Body of pancreas (tissue), 4 donors: Measurements from ENCODE around the gene CDC25C. TPM values are rescaled to one million over a fixed set of nuclear protein-coding genes. Genes with fewer than 3 reads are reported as not detected.

Experiments used
- ATAC-seq: fragments of 150-250 bp; one replicate; pipeline ENCODE4 v1.9.1; 2016
- DNase-seq, 4 donors: peaks; one replicate each; pipeline ENCODE4 v3.0.0-alpha.2; 2019
- H3K27ac ChIP-seq, 4 donors: fragments of 200-600 bp; sonication (generic); 1 replicate in 3 of 4; 2 replicates in 1 of 4; pipeline versions ENCODE4 v1.5.1 to v1.6.1; 2016 to 2019; ENCODE audit warnings: mild to moderate bottlenecking in 1 of 4, mixed read lengths in 1 of 4, moderate library complexity in 1 of 4
- H3K27me3 ChIP-seq, 2 donors: fragments of 200-600 bp; sonication (generic); one replicate each; pipeline ENCODE4 v1.6.0; 2016; ENCODE audit warnings: mild to moderate bottlenecking in 1 of 2
- H3K36me3 ChIP-seq, 2 donors: fragments of 200-600 bp; sonication (generic); replicated peaks in 1 of 2; 2 replicates each; pipeline ENCODE4 v1.5.1; 2016; ENCODE audit warnings: low read depth in 2 of 2; ENCODE audit not compliant: insufficient read depth in 1 of 2
- H3K4me1 ChIP-seq: fragments of 200-600 bp; sonication (generic); one replicate; pipeline ENCODE4 v1.6.0; 2016
- H3K4me3 ChIP-seq, 2 donors: fragments of 200-600 bp; sonication (generic); 1 replicate in 1 of 2; 2 replicates in 1 of 2; pipeline ENCODE4 v1.5.1; 2016 to 2019
- H3K9me3 ChIP-seq, 3 donors: fragments of 200-600 bp; sonication (generic); 1 replicate in 2 of 3; 2 replicates in 1 of 3; pipeline ENCODE4 v1.5.1; 2016
- POLR2A ChIP-seq, 3 donors: fragments of 450-650 bp; IDR thresholded peaks; one replicate each; pipeline ENCODE4 v1.6.1; 2016; ENCODE audit warnings: antibody characterized with exemption in 3 of 3, mild to moderate bottlenecking in 2 of 3
- WGBS, 2 donors: methylation state at CpG; one replicate each; pipeline ENCODE4 v1.1.5; 2017; 5-methylcytosine and 5-hydroxymethylcytosine counted together
- intact Hi-C: fragments of 100-400 bp; cut with DNase I; formaldehyde crosslinking; loops from one replicate; pipeline ENCODE4 v1.15.1; 2023
- total RNA-seq, 2 donors: library from RNA; depleted of rRNA; stranded (reverse); fragments of >200 nt; gene quantifications; one replicate each; pipeline ENCODE4 v1.1.0, GENCODE V29; 2016
- TF ChIP-seq, protein P1 (sequence below), 7 experiments: fragments of 450-650 bp in 4 of 7; fragments of 200-600 bp in 3 of 7; sonication (generic) in 3 of 7; IDR thresholded peaks; one replicate each; pipeline ENCODE4 v1.5.1; 2016 to 2019; ENCODE audit warnings: antibody characterized with exemption in 7 of 7

CDC25C gene
- total RNA-seq, 2 donors from 2014 or later = not detected

DNA sequence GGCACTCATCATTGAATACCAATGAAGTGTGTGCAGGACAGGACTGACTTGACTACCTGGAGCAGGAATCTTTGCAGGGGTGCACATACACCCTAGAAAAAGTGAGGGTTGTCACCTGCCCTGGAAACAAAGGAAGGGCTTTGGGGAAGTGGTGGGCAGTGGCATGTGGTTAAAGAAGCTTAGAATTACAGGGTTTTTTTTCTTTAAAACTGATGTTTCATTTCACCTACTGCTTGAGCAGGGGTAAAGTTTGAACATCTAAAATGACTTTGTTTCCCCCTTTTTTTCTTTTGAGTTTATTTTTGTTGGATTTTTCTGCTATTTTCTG is 18.9 kb upstream of the CDC25C start:
- intact Hi-C loops = no loop called here
- TF ChIP-seq, protein P1, sequence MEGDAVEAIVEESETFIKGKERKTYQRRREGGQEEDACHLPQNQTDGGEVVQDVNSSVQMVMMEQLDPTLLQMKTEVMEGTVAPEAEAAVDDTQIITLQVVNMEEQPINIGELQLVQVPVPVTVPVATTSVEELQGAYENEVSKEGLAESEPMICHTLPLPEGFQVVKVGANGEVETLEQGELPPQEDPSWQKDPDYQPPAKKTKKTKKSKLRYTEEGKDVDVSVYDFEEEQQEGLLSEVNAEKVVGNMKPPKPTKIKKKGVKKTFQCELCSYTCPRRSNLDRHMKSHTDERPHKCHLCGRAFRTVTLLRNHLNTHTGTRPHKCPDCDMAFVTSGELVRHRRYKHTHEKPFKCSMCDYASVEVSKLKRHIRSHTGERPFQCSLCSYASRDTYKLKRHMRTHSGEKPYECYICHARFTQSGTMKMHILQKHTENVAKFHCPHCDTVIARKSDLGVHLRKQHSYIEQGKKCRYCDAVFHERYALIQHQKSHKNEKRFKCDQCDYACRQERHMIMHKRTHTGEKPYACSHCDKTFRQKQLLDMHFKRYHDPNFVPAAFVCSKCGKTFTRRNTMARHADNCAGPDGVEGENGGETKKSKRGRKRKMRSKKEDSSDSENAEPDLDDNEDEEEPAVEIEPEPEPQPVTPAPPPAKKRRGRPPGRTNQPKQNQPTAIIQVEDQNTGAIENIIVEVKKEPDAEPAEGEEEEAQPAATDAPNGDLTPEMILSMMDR (IDR thresholded peaks at IDR 0.05) = no peak
- no peak for TF ChIP-seq POLR2A (IDR thresholded peaks at IDR 0.05)
- Histone ChIP-seq H3K4me1 (peaks cover 18% of the 10 kb centered on the region), H3K36me3 (peaks cover 10 to 14% of the 10 kb centered on the region in 2 donors), H3K9me3 (no peaks in the 10 kb centered on the region), H3K27ac (no peak overlapping the region), H3K27me3 (no peaks in the 10 kb centered on the region), H3K4me3 (no peak overlapping the region)
- ATAC-seq (no peak), DNase-seq (no peak)

DNA sequence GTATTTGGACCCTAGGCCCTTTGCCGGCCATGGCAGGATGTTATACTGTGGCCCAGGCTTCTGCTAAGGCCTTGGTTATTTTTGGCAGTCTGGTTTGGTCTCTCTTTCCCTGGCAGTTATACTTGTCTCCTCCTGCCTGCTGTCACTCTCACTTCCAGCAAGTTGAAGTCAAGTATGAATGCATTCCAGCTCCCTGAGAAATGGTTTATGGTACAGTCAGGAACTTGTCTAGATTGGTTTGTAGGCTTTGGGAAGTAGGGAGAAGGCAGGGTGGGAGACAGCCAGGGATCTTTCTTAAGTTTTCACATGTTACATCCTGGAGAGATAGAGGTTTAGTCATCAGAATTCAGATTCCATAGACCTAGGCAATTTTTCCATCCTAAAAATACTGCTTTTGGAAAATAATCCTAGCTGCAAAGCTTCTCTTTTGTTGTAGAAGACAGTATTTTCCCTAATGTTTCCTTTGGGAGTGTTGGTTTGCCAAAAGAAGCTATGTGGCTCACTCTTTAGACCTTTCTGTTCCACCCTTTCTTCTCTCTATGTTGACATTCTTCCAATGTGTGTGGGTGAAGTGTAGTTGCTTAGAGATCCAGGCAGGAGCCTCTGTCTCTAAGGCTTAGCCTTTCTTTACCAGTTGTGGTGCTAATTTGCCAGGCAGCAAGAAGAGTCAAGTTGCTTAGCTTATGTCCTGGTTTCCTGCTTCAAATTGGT is 18.4 kb upstream of the CDC25C start:
- no peak overlapping the region for H3K27ac ChIP-seq
- peaks cover 10 to 14% of the 10 kb centered on the region in 2 donors for H3K36me3 ChIP-seq
- H3K4me1 ChIP-seq = peaks cover 13% of the 10 kb centered on the region
- no peaks in the 10 kb centered on the region for H3K27me3 ChIP-seq
- no peak for TF ChIP-seq POLR2A (IDR thresholded peaks at IDR 0.05)
- TF ChIP-seq, protein P1 (IDR thresholded peaks at IDR 0.05) = no peak
- intact Hi-C loops = no loop called here
- no peak overlapping the region for H3K4me3 ChIP-seq
- 79 to 95% methylated on average over 1 of the region's 1 CpG for WGBS, 2 donors
- no peak for ATAC-seq
- DNase-seq = no peak
- no peaks in the 10 kb centered on the region for H3K9me3 ChIP-seq

DNA sequence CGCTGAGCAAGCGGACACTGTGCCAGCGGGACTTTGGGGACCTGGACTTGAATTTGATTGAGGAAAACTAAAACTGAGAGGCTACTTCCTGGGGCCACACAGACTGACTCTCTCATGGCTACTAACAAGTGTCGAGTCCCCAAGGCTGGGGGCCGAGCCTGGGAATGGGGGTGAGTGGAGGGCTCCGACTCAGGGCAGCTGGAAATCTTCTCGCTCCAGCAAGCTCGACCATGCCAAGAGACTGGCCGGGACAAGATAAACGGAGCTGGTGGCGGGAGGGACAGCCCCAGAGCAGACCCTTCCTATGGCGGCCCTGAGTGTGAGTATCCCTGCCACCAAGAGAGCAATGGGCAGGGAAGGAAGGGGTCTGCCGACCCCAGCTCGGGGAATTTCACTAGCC is 15.3 kb upstream of the CDC25C start:
- Histone ChIP-seq H3K4me3 (no peak overlapping the region), H3K27ac (no peak overlapping the region), H3K4me1 (no peaks in the 10 kb centered on the region), H3K27me3 (no peaks in the 10 kb centered on the region), H3K36me3 (peaks cover 14% of the 10 kb centered on the region in 2 donors), H3K9me3 (no peaks in the 10 kb centered on the region)
- intact Hi-C loops = no loop called here
- WGBS, 2 donors = 87 to 93% methylated on average over 14 of the region's 14 CpGs
- TF ChIP-seq, protein P1 (IDR thresholded peaks at IDR 0.05) = no peak
- TF ChIP-seq POLR2A (IDR thresholded peaks at IDR 0.05) = no peak
- DNase-seq (no peak), ATAC-seq (no peak)

DNA sequence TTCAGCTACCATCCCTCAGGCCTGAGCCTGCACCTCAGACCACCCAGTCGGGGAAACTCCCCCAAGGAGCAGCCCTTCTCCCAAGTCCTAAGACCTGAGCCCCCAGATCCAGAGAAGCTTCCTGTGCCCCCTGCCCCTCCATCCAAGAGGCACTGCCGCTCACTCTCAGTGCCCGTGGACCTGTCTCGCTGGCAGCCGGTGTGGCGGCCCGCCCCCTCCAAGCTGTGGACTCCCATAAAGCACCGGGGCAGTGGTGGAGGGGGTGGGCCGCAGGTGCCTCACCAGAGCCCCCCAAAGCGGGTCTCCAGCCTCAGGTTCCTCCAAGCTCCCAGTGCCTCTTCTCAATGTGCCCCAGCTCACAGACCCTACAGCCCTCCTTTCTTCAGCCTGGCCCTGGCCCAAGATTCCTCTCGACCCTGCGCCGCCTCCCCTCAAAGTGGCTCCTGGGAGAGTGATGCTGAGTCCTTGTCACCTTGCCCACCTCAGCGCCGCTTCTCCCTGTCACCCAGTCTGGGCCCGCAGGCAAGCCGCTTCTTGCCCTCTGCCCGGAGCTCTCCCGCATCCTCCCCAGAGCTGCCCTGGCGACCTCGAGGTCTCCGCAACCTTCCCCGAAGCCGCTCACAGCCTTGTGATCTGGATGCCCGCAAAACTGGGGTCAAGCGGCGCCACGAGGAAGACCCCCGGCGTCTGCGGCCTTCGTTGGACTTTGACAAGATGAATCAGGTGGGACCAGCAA is 13.5 kb upstream of the CDC25C start:
- H3K4me3 ChIP-seq = no peak overlapping the region
- H3K4me1 ChIP-seq = peaks cover 10% of the 10 kb centered on the region
- ATAC-seq (no peak), DNase-seq (no peak)
- H3K27me3 ChIP-seq = no peaks in the 10 kb centered on the region
- H3K27ac ChIP-seq = no peak overlapping the region
- H3K36me3 ChIP-seq = peaks cover 14 to 17% of the 10 kb centered on the region in 2 donors
- WGBS, 2 donors = 96% methylated on average over 31 to 32 of the region's 32 CpGs
- no peak for TF ChIP-seq POLR2A (IDR thresholded peaks at IDR 0.05)
- TF ChIP-seq, protein P1 (IDR thresholded peaks at IDR 0.05) = no peak
- H3K9me3 ChIP-seq = no peaks in the 10 kb centered on the region
- intact Hi-C loops = no loop called here
